Nephron progenitor cell (in vitro differentiated cells): ENCODE measurements around the gene TMED8.

Experiments used
- DNase-seq: peaks from one replicate; pipeline ENCODE4 v3.0.0; 2021
- H3K27ac Mint-ChIP-seq: 2 replicates; pipeline ENCODE4 v1.8.0; 2021; ENCODE audit warnings: mild to moderate bottlenecking, moderate library complexity, mixed read lengths
- H3K27me3 Mint-ChIP-seq: 2 replicates; pipeline ENCODE4 v1.8.0; 2021; ENCODE audit warnings: mild to moderate bottlenecking, low read depth, mixed read lengths; ENCODE audit not compliant: poor library complexity
- H3K36me3 Mint-ChIP-seq: 2 replicates; pipeline ENCODE4 v1.8.0; 2021; ENCODE audit warnings: low read depth, mixed read lengths
- H3K4me1 Mint-ChIP-seq: 2 replicates; pipeline ENCODE4 v1.8.0; 2021; ENCODE audit warnings: mixed read lengths
- H3K4me3 Mint-ChIP-seq: 2 replicates; pipeline ENCODE4 v1.8.0; 2021; ENCODE audit warnings: mild to moderate bottlenecking, moderate library complexity, mixed read lengths
- H3K9me3 Mint-ChIP-seq: 2 replicates; pipeline ENCODE4 v1.8.0; 2021; ENCODE audit warnings: mild to moderate bottlenecking, moderate library complexity, mixed read lengths
- TF ChIP-seq, protein P1 (sequence below): fragments of 200-600 bp; sonication (generic); IDR thresholded peaks from 2 replicates; pipeline ENCODE4 v1.5.0; 2021; ENCODE audit warnings: antibody characterized with exemption

Gene TMED8

GRCh38 chr14:77296155-77296554, 80.7 kb downstream of the TMED8 start:
- peaks cover 50% of the 10 kb centered on the region for H3K36me3 Mint-ChIP-seq
- TF ChIP-seq, protein P1, sequence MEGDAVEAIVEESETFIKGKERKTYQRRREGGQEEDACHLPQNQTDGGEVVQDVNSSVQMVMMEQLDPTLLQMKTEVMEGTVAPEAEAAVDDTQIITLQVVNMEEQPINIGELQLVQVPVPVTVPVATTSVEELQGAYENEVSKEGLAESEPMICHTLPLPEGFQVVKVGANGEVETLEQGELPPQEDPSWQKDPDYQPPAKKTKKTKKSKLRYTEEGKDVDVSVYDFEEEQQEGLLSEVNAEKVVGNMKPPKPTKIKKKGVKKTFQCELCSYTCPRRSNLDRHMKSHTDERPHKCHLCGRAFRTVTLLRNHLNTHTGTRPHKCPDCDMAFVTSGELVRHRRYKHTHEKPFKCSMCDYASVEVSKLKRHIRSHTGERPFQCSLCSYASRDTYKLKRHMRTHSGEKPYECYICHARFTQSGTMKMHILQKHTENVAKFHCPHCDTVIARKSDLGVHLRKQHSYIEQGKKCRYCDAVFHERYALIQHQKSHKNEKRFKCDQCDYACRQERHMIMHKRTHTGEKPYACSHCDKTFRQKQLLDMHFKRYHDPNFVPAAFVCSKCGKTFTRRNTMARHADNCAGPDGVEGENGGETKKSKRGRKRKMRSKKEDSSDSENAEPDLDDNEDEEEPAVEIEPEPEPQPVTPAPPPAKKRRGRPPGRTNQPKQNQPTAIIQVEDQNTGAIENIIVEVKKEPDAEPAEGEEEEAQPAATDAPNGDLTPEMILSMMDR = no peak
- H3K4me3 Mint-ChIP-seq = no peak overlapping the region
- H3K27me3 Mint-ChIP-seq = no peaks in the 10 kb centered on the region
- DNase-seq = no peak
- H3K27ac Mint-ChIP-seq = no peak overlapping the region
- no peaks in the 10 kb centered on the region for H3K4me1 Mint-ChIP-seq
- no peaks in the 10 kb centered on the region for H3K9me3 Mint-ChIP-seq

GRCh38 chr14:77290705-77291104, 86.2 kb downstream of the TMED8 start:
- H3K9me3 Mint-ChIP-seq = no peaks in the 10 kb centered on the region
- no peaks in the 10 kb centered on the region for H3K27me3 Mint-ChIP-seq
- no peak overlapping the region for H3K27ac Mint-ChIP-seq
- H3K36me3 Mint-ChIP-seq = peaks cover 43% of the 10 kb centered on the region
- no peak overlapping the region for H3K4me3 Mint-ChIP-seq
- TF ChIP-seq, protein P1 = no peak
- H3K4me1 Mint-ChIP-seq = no peaks in the 10 kb centered on the region
- no peak for DNase-seq

DNA sequence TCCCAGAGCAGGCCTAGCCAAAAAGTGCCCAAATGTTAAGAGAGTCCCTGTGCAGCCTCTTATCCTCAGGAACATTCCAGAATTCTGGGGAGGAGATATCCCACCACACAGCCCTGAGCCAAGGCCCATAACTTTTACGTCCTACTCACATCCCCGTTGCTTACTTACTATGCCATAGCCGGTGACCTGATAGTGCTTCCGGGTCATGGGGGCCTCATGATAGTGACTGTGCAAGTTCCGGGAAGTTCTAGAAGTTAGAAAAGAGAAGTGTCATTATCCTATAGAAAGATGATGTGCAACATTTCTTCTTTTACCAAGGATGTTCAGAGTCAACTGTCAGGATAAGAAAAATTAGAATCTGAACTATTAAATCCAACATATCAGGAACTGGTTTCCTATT, 90.3 kb downstream of the TMED8 start:
- H3K27me3 Mint-ChIP-seq = no peaks in the 10 kb centered on the region

More for the DNA sequence above, 90.3 kb downstream of the TMED8 start:
- H3K36me3 Mint-ChIP-seq = peaks cover 49% of the 10 kb centered on the region
- no peak overlapping the region for H3K27ac Mint-ChIP-seq
- TF ChIP-seq, protein P1 = no peak
- no peaks in the 10 kb centered on the region for H3K9me3 Mint-ChIP-seq
- DNase-seq = no peak
- H3K4me3 Mint-ChIP-seq = no peak overlapping the region
- no peaks in the 10 kb centered on the region for H3K4me1 Mint-ChIP-seq
